Ecto neural progenitor cell (in vitro differentiated cells): ENCODE results near the gene USP49.

Experiments
- DNase-seq: peaks from one replicate; pipeline ENCODE4 v3.0.0-alpha.2; 2018; ENCODE audit warnings: low spot score

USP49 gene

DNA sequence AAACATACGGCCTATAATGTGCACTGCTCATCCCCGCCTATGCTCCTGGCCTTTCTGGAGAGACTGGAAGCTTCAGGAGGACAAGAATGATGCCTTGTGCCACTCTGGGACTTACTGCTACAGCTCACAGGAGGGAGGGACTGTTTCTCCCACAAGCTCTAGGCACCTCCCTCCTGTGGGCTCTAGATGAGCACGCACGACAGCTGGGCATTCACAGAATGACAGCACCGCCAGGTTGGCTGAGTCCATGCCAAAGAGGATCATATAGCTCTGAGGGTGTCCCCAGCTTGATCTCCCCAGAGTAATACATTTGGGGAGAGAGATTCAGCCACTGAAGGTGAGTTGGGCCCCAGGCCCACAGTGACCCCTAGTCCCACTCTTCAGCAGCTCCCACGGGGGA, 137.9 kb downstream of the USP49 start:
- no peak for DNase-seq

DNA sequence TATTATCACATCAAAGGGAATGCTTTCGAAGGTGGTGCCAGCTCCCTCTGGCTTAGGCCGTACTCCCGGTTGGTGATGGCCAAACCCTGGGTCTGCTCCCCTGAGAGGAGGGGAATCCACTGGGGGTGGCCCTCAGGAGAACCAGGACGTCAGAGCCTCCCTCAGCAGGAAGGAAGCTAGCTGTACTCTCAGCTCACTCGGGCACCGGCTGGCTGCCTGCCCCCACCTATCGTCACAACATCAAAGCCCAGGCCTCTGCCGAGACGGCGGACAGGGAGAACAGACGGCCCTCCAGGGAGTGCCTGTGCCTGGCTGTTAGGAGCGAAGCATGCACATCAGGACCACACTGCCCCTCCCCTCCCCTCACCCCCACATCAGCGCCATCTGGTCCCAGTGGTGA, 138.8 kb downstream of the USP49 start:
- no peak for DNase-seq

DNA sequence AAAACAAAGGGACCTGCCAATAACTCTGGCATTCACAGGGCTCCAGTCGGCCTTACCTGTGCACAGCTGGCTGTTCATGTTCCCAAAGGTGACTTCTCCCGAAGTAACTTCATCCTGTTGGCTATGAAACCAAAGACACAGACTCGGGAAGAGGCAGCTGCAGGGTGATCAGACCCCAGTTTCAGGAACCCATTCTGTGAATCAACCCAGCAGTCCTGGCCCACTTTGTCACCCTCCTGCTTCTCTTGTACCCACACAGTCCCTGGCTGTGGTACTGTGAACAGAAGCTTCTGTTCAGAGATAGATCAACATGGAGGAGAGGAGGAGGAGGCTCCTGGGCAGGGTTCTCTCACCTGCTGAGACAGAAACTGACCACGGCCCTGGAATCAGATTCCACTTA, 139.3 kb downstream of the USP49 start:
- no peak for DNase-seq

DNA sequence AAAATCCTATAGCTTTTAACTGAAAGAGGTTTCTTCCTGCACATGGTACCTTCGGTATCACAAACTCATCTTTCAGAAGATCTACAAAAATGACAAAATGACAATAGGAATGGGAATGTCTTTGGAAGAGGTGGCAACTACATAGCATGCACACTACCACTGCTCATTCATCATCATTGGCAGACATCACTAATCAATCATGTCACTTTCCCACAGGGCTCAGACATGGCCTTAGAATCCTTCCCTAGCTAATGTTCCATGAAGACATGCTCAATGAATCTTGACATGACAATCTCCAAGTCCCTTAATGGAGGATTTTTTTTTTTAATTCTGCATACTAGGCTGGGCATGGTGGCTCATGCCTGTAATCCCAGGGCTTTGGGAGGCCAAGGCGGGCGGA, 144.8 kb downstream of the USP49 start:
- DNase-seq: no peak

DNA sequence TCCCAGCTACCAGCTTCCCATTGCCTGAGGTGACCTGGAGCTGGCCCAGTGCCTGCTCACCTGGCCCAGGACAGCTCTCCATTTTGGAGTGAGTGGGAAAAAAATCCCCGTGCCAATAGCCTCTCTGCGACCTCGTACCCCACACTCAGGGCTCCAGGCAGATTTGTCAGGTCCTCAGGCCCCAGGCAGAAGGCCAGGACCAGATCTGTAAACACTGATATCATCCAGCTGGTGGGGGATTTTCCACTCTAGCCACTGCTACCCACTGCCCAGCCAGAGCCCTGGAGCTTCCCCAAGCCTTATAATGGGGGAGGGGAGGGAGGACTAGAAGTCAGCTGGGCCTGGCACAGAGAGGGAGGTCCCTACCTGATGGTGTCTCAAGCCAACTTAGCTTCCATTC, 146.6 kb downstream of the USP49 start:
- no peak for DNase-seq

DNA sequence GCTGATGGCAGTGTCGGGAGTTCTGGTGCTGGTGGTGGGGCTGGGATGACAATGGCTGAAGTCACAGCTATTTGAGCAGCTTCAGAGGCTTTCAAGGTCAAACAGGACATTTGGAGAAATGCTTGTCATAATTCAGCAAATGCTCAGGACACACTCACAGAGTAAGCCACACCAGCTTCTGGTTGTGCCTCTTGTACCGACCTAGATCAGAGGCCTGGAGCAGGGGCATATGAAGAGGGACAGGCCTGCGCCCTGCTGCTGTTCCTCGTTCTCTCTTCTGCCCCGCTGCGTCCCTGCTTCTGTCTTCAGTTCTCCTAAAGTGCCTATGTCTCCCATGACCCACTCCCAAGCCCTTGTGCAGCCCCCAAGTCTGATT, 147.1 kb downstream of the USP49 start:
- no peak for DNase-seq

DNA sequence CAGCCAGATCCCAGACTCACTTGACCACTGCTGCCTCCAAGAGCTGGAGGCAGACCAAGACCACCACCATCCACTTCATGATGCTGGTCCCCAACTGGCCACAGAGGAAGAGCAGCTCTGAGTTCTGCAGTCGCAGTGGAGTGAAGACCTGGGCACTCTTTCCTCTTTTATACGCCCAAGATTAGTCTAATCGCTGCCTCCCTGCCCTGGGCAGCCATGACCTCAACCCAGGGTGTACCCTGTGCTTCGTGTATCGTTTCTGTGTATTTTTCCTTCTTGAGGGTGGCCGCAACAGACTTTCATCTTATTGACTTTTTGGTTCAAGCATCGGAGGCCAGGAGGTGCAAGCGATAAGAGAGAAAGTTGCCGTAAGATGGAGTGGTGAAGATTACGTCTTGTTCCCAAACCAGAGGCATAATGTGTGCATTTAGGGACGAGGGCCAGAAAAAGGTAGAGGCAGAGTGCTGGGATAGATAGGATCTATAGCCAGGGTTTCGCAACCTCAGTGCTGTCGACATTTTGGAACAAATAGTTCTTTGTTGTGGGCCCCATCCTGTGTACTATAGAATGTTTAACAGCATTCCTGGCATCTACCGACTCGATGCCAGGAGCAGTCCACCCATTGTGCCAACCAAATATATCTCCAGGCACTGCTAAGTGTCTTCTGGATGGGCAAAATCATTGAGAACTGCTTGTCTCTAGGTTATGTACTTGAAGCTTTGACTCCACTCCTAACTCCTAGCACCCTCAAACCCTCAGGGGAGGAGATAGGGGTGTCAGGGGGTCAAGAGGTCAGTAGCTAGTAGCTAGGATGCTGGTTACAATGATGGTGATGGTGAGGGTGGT, 147.7 kb downstream of the USP49 start, which contains the start of gene PGC:
Gene PGC, minus strand, starts transcription at position 142 of the 846 bp plus-strand sequence. Its CDS starts 63 bp downstream, at position 79.
- DNase-seq: no peak

DNA sequence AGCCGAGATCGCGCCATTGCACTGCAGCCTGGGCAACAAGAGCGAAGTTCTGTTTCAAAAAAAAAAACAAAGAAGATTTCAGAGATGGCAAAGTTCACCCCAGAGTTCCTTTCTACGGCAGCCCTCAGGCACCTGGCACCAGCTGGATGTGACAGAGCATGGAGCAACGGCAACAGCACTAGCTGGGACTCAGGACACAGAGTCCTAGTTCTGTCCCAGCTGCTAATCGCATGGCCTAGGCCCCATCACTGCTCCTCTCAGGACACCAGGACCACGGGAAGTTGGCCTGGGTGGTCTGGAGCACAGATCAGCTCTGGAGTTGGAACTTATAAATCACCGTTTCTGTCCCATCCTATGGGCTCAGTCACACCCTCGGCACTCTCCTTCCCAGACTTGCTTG, 149.1 kb downstream of the USP49 start:
- DNase-seq: no peak

DNA sequence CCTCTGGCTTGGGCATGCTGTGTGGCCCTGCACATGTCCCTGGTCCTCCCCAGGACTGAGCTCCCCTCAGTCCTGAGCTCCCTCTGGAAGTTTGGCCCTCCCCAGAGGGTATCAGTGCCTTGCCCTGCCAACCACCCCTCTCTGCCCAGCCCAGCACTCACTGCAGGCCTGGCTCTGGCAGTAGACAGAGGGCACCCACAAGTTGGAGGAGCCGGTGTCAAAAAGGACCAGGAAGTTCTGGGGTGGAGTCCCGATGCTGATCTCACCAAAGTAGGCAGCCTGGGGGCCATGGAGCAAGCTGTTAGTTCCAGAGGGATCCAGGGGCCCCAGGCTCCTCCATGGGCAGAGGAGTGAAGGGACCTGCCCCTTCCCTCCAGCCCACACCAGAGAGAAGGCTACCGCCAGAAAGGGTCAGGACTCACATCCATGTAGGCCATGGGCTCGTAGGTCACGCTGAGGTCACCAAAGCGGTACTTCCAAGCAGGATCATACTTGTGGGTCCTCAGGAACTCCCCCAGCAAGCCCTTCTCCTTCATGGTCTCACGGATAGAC, 150.9 kb downstream of the USP49 start:
- no peak for DNase-seq

DNA sequence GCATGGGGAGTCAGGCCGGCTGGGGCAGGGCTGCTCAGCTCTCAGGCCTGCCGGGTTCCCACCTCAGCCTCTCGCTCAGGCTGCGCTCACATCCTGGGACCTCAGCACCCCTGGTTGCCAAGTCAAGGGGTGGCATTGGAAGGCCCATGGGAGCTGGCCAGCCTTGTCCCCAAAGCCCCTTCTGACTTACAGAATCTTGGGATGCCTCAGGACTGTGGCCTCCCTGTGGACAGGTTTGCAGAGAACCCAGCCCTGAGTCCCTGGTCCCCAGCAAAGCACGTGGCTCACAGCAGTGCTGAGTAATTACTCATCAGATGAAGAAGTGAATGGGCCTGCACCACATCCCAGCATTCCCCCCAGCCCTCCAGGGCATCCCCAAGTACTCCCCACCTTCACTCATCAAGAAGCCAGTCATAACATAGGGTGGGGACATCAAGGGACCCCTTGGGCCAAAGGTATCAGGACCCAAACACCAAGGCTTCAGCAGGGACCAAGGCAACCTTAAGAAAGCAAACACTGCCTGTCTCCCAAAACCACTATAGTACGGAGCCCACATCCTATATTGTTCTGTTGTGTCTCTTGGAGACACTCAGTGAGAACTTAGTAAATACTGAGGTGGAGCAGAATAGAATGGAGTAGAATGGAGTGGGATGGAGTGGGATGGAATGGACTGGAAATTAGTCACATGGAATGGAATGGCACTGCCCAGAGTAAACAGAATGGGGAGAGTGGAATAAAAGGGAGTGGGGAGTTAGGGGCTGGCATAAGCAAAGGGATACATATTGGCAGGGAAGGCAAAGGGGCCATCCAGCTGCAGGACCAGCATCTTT, 151.6 kb downstream of the USP49 start:
- no peak for DNase-seq

DNA sequence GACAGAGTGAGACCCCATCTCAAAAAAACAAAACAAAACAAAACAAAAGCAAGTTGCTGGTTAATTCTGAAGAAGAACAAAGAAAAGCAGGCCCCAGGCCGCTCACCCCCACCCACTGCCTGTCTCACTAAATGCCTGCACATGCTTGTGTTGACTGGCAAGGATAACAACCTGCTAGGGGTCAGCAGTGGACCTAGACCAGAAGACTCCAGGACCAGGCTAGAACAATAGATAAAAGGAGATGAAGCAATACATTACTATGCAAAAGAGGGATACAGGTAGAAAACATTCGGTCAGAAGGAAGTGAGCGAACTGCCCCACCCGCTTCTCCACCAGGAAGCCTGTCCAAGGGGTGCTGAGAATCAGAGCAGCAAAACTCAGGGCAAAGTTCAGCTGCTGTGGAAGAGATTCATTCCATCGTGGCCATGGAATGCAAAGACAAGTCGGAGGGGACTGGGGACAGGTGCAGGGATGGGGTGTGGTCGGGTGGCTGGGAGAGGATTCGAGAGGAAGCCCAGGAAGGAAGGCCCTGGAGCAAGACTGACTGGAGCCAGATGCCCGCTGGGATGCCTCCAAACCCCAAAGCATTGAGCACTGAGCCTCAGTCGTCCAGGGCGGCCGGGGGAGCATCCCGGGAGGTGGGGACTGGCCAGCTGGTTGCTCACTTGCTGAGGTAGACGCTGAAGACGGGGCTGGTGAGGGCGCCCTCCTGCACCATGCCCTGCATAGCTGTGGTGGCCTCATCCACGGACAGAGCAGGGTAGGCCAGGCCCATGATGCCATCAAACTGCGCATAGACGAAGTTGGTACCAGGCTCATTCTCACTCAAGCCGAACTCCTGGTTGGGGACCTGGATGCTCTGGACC, 153.3 kb downstream of the USP49 start:
- DNase-seq: no peak

DNA sequence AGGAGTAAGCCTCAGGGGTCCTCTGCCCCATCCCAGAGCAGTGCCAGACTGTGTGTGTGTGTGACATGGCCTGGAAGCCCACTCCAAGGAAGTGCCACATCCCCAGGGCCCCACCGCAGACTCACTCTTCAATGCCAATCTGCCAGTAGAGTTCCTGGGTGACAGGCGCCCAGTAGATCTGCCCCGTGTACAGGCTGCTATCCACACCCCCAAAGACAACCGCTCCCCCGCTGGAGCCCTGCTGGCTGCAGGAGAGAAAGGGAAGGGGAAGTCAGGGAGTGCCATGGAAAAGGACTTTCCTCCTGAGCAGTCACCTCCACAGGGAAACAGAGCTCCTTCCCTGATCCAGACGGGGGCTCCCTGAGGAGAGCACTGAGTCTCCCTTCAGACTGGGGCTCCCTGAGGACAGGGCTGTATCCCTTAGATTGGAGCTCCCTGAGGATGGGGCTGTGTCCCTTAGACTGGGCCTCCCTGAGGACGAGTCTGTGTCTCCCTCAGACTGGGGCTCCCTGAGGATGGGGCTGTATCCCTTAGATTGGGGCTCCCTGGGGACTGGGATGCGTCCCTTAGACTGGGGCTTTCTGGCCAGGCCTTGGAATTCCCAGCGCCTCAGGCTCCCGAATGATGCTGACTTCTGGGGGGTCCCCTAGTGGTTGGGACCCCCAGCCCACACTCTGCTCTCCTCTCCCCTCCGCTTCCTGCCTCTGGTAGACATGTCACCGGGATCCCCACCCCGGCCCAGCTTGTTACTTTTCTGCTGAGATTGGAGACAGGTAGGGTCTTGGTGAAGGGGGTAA, 154.6 kb downstream of the USP49 start:
- DNase-seq: no peak
